Right lobe of liver (tissue), 6 donors: ENCODE results near the gene TMEM240. TPM values are rescaled to one million over a fixed set of nuclear protein-coding genes. Genes with fewer than 3 reads are reported as not detected.

ENCODE experiments used
- ATAC-seq, 4 donors: fragments of 200-7000 bp; cut with Tn5 transposase; one replicate each; pipeline ENCODE4 v1.9.1; 2020; ENCODE audit warnings: mild to moderate bottlenecking in 4 of 4, moderate library complexity in 4 of 4
- DNase-seq, 3 donors: peaks; one replicate each; pipeline ENCODE4 v3.0.0-alpha.2; 2020
- H3K27ac ChIP-seq, 3 donors: fragments of 200-600 bp; one replicate each; pipeline ENCODE4 v1.8.0; 2022
- H3K27me3 ChIP-seq, 2 donors: fragments of 200-600 bp; one replicate each; pipeline ENCODE4 v1.8.0; 2022
- H3K36me3 ChIP-seq, 4 donors: fragments of 200-600 bp; sonication (generic) in 1 of 4; one replicate each; pipeline versions ENCODE4 v1.5.1 to v1.8.0; 2017 to 2022; ENCODE audit warnings: control low read depth in 1 of 4
- H3K4me1 ChIP-seq, 4 donors: fragments of 200-600 bp; sonication (generic) in 1 of 4; one replicate each; pipeline versions ENCODE4 v1.5.1 to v1.8.0; 2017 to 2022; ENCODE audit warnings: control low read depth in 1 of 4
- H3K4me3 ChIP-seq, 3 donors: fragments of 200-600 bp; one replicate each; pipeline ENCODE4 v1.8.0; 2022
- H3K9me3 ChIP-seq, 4 donors: fragments of 200-600 bp; sonication (generic) in 1 of 4; one replicate each; pipeline versions ENCODE4 v1.5.1 to v1.8.0; 2017 to 2022; ENCODE audit warnings: control low read depth in 1 of 4
- POLR2A ChIP-seq: fragments of 450-650 bp; IDR thresholded peaks from one replicate; pipeline ENCODE4 v1.6.1; 2017; ENCODE audit warnings: antibody characterized with exemption, mild to moderate bottlenecking
- WGBS: methylation state at CpG from one replicate; pipeline ENCODE4 v1.1.6; 2018; ENCODE audit warnings: low coverage, low lambda C conversion rate; ENCODE audit not compliant: insufficient coverage; ENCODE audit errors: missing lambda C conversion rate; 5-methylcytosine and 5-hydroxymethylcytosine counted together
- intact Hi-C, 2 donors: fragments of 100-400 bp; cut with DNase I; formaldehyde crosslinking; loops; one replicate each; pipeline versions ENCODE4 v1.11.2 to v1.14.1; 2022
- total RNA-seq, 6 experiments: library from RNA; depleted of rRNA in 2 of 6; stranded (reverse); fragments of >200 nt in 2 of 6; fragmentation: NEBNext Ultra II Directional in 3 of 6; extraction: Animal tissue kit (Norgen Biotek cat#: 25700) in 3 of 6; gene quantifications; one replicate each; pipeline versions ENCODE4 v1.1.0 to v1.2.4, GENCODE V29; 2016 to 2023
- TF ChIP-seq, protein P1 (sequence below), 4 donors: fragments of 200-600 bp in 3 of 4; fragments of 450-650 bp in 1 of 4; IDR thresholded peaks; one replicate each; pipeline versions ENCODE4 v1.5.1 to v1.8.0; 2016 to 2022; ENCODE audit warnings: antibody characterized with exemption in 4 of 4, mild to moderate bottlenecking in 2 of 4
- donor health status: DM: no; HTN: yes; CAD: no.
- donor health status: DM: no; HTN: no; CAD: no.
- donor health status: DM: no; HTN: no; CAD: no.
- donor health status: DM: no; HTN: yes; CAD: no.
- donor health status: DM: no; HTN: yes; CAD: no.

TMEM240 gene
- total RNA-seq, 6 experiments from 2014 or later: 0.40 TPM; not detected in 5

DNA sequence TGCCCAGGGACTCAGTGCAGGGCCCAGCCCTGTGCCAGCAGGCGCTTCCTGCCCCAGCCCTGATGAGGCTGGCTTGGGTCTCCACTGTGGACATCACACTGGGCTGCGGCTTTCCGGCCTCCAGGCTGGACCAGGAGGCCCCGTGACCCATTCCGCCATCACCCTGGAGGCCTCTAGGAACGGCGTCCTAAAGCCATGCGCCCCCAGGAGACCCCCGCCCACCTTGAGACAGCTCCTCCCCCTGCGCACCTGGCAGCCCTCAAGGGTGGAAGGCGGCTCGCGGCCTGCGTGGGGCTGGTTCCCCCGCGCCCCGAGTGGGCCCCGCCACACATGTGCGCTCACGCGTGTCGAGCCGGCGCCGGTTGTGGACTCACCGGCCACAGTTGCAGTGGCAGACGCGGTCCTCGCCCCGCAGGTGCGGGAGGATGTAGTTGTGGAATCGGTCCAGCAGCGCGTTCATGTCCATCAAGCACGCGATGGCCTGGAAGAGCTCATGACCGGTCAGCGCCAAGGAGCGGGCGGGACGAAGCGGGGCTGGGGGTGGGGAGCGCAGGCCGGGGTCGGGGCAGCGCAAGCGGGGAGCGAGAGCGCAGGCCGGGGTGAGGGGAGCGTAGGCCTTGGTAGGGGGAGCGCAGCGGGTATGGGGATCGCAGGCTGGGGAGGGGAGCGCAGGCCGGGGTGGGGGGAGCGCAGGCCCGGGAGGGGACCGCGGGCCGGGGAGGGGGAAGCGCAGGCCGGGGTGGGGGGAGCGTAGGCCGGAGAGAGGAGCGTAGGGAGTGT, 924 bp downstream of the TMEM240 start:
- peaks cover 0 to 5% (median 0%) of the 10 kb centered on the region in 4 donors for H3K4me1 ChIP-seq
- ATAC-seq (no peak), DNase-seq (peak in 1 of 3 donors; percentile 54)
- H3K9me3 ChIP-seq: no peaks in the 10 kb centered on the region
- H3K36me3 ChIP-seq: peaks cover 0 to 18% (median 0%) of the 10 kb centered on the region in 4 donors
- intact Hi-C loops: no loop called here
- 29% methylated on average over 35 of the region's 66 CpGs for WGBS
- no peaks in the 10 kb centered on the region for H3K27me3 ChIP-seq
- peak overlapping the region in 2 of 3 donors; percentile 18 to 44 for H3K4me3 ChIP-seq
- TF ChIP-seq, protein P1, sequence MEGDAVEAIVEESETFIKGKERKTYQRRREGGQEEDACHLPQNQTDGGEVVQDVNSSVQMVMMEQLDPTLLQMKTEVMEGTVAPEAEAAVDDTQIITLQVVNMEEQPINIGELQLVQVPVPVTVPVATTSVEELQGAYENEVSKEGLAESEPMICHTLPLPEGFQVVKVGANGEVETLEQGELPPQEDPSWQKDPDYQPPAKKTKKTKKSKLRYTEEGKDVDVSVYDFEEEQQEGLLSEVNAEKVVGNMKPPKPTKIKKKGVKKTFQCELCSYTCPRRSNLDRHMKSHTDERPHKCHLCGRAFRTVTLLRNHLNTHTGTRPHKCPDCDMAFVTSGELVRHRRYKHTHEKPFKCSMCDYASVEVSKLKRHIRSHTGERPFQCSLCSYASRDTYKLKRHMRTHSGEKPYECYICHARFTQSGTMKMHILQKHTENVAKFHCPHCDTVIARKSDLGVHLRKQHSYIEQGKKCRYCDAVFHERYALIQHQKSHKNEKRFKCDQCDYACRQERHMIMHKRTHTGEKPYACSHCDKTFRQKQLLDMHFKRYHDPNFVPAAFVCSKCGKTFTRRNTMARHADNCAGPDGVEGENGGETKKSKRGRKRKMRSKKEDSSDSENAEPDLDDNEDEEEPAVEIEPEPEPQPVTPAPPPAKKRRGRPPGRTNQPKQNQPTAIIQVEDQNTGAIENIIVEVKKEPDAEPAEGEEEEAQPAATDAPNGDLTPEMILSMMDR (IDR thresholded peaks at IDR 0.05): no peak
- no peak for TF ChIP-seq POLR2A
- no peak overlapping the region for H3K27ac ChIP-seq

DNA sequence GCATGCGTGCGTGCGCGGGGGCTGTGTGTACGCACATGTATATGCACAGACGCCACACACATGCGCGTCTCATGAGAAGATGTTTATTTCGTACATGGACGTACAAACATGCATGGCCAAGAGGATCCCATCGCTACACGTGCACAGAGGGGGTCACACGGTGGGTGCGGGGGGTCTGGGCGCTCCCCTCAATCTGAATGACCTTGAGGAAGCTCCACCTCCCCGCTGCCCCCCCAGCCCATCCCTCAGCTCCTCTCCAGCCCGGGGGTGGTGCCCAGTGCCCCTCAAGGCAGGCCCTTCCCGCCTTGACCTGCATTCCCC, 1.5 kb downstream of the TMEM240 start:
- ATAC-seq (no peak), DNase-seq (no peak)
- no peak overlapping the region for H3K27ac ChIP-seq
- no peak overlapping the region for H3K4me3 ChIP-seq
- peaks cover 0 to 18% (median 0%) of the 10 kb centered on the region in 4 donors for H3K36me3 ChIP-seq
- H3K4me1 ChIP-seq: peaks cover 0 to 5% (median 0%) of the 10 kb centered on the region in 4 donors
- no peaks in the 10 kb centered on the region for H3K9me3 ChIP-seq
- TF ChIP-seq, protein P1 (IDR thresholded peaks at IDR 0.05): no peak
- TF ChIP-seq POLR2A: no peak
- no peaks in the 10 kb centered on the region for H3K27me3 ChIP-seq
- intact Hi-C loops: no loop called here
- WGBS: no CpG with 5 or more reads among the region's 18 CpGs

DNA sequence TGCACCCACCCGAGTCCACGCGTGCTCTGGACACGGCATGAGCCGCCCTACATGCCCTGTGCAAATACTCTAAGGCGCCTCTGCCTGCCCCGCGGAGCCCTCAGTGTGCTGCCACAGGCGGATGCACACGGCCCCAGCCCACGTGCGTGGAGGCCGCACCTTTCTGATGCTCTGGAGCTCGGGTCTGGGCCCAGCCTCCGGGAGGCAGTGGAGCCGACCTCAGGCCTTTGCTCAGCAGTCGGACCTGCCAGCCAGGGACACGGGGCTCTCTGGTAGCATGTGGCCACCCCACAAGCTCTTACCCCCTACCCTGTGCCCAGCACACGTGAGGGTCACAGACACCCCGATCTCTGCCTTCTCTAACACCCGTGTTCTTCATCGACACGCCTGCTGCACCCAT, 2.1 kb downstream of the TMEM240 start:
- Histone ChIP-seq H3K4me1 (peaks cover 0 to 5% (median 0%) of the 10 kb centered on the region in 4 donors), H3K9me3 (no peaks in the 10 kb centered on the region), H3K27me3 (no peaks in the 10 kb centered on the region), H3K27ac (no peak overlapping the region), H3K4me3 (no peak overlapping the region), H3K36me3 (peaks cover 0 to 18% (median 0%) of the 10 kb centered on the region in 4 donors)
- no CpG with 5 or more reads among the region's 23 CpGs for WGBS
- no peak for TF ChIP-seq POLR2A
- TF ChIP-seq, protein P1 (IDR thresholded peaks at IDR 0.05): no peak
- intact Hi-C loops: no loop called here
- DNase-seq: peak in 1 of 3 donors; percentile 51
- ATAC-seq: no peak

DNA sequence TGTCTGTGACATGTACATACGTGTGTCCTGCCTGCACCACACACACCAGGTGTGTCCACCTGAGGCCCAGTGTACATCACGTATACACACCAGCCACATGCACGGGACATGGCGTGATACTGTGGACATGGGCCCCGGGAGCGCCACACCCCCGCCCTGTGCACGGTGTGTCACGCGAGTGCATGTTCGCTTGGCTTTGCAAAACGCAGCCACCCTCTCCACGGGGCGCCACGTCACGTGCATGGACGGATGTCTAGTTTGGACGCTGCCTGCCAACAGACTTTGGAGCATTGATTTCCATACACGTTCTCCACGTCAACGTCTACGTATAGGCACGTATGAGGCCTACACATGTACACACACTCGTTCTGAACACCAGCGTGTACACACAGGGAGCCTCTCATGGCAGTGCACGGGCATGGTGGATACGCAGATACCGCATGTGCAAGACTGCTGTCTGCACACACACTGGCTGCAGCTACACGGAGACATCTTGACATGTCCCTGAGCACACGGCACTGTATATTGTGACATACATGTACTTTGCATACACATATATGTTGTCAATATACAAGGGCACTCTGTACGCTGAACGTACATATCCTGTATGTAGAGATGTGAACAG, 2.7 kb downstream of the TMEM240 start:
- intact Hi-C loops: no loop called here
- Histone ChIP-seq H3K9me3 (no peaks in the 10 kb centered on the region), H3K4me1 (peaks cover 0 to 5% (median 0%) of the 10 kb centered on the region in 4 donors), H3K27ac (no peak overlapping the region), H3K36me3 (peaks cover 0 to 12% (median 0%) of the 10 kb centered on the region in 4 donors), H3K27me3 (no peaks in the 10 kb centered on the region), H3K4me3 (no peak overlapping the region)
- no peak for ATAC-seq
- TF ChIP-seq, protein P1 (IDR thresholded peaks at IDR 0.05): no peak
- no peak for TF ChIP-seq POLR2A
- WGBS: 95% methylated on average over 4 of the region's 32 CpGs
- DNase-seq: no peak
